HTR-8/SVneo (cell line): ENCODE data around the gene CCNQ.

Experiments used
- DNase-seq: peaks from one replicate; pipeline ENCODE4 v3.0.0; 2011; ENCODE audit warnings: low spot score, mixed read lengths; ENCODE audit not compliant: insufficient read length
- FAIRE-seq: peaks from 2 replicates; lab custom pipeline; 2011; peaks lifted over from hg19 to GRCh38; lab: Jason Lieb, UNC

The CCNQ gene

GRCh38 chrX:153598541-153599191, at the start of gene CCNQ:
TSS of gene CCNQ (minus strand) at chrX:153599139. CDS start at chrX:153599073, 66 bp downstream.
- DNase-seq, result no peak
- FAIRE-seq, result no peak

- FAIRE-seq (no peak), DNase-seq (no peak)
Observed at GRCh38 chrX:153647461-153648357, 48.8 kb upstream of the CCNQ start.

- FAIRE-seq (no peak), DNase-seq (peak; percentile 35)
Observed at GRCh38 chrX:153646620-153647373, 47.9 kb upstream of the CCNQ start, which contains the start of gene DUSP9. TSS of gene DUSP9 (plus strand) at chrX:153647203. CDS start at chrX:153647954, 751 bp downstream.

- no peak for DNase-seq
- FAIRE-seq, result no peak
Observed at GRCh38 chrX:153645921-153646488, 47.1 kb upstream of the CCNQ start.

GRCh38 chrX:153645151-153645550, 46.2 kb upstream of the CCNQ start:
- DNase-seq, result no peak
- no peak for FAIRE-seq

- FAIRE-seq, result no peak
- DNase-seq, result no peak
Observed at GRCh38 chrX:153644356-153645125, 45.6 kb upstream of the CCNQ start.

- DNase-seq (no peak), FAIRE-seq (no peak)
Observed at GRCh38 chrX:153643431-153644351, 44.8 kb upstream of the CCNQ start.

GRCh38 chrX:153642655-153643430, 43.9 kb upstream of the CCNQ start:
- DNase-seq (no peak), FAIRE-seq (no peak)

- DNase-seq (no peak), FAIRE-seq (no peak)
Observed at GRCh38 chrX:153642051-153642654, 43.2 kb upstream of the CCNQ start.

GRCh38 chrX:153641627-153642026, 42.7 kb upstream of the CCNQ start:
- DNase-seq (no peak), FAIRE-seq (no peak)

GRCh38 chrX:153640736-153641575, 42.0 kb upstream of the CCNQ start:
- DNase-seq (no peak), FAIRE-seq (no peak)

GRCh38 chrX:153640045-153640686, 41.2 kb upstream of the CCNQ start:
- FAIRE-seq, result no peak
- no peak for DNase-seq

GRCh38 chrX:153639177-153640044, 40.5 kb upstream of the CCNQ start:
- FAIRE-seq, result no peak
- no peak for DNase-seq

- no peak for FAIRE-seq
- no peak for DNase-seq
Observed at GRCh38 chrX:153638436-153639176, 39.7 kb upstream of the CCNQ start.

GRCh38 chrX:153638041-153638371, 39.1 kb upstream of the CCNQ start:
- DNase-seq (no peak), FAIRE-seq (no peak)
